OCI-LY1 (cell line): Measurements from ENCODE around the gene ELMO1.

Experiments used
- H2AFZ ChIP-seq: fragments of 200-600 bp; sonication (generic), shearing (Covaris generic); 2 replicates; pipeline ENCODE4 v1.6.0; 2014; ENCODE audit warnings: antibody characterized with exemption, mild to moderate bottlenecking, low read length
- H3F3A ChIP-seq: fragments of 200-600 bp; sonication (generic), shearing (Covaris generic); 2 replicates; pipeline ENCODE4 v1.6.0; 2014; ENCODE audit warnings: mild to moderate bottlenecking, antibody characterized with exemption, low read length, moderate library complexity; ENCODE audit not compliant: insufficient read depth
- H3K27ac ChIP-seq: fragments of 200-600 bp; sonication (generic); 2 replicates; pipeline ENCODE4 v1.5.1; 2014; ENCODE audit warnings: low read length, mixed run types, mild to moderate bottlenecking, low read depth; ENCODE audit not compliant: poor library complexity, severe bottlenecking
- H3K27me3 ChIP-seq: fragments of 200-600 bp; sonication (generic); 2 replicates; pipeline ENCODE4 v1.6.0; 2014; ENCODE audit warnings: antibody characterized with exemption, mild to moderate bottlenecking, low read length, moderate library complexity; ENCODE audit not compliant: insufficient read depth
- H3K36me3 ChIP-seq: fragments of 200-600 bp; sonication (generic); 2 replicates; pipeline ENCODE4 v1.6.1; 2014; ENCODE audit warnings: mild to moderate bottlenecking, antibody characterized with exemption, low read length, moderate library complexity, mixed read lengths; ENCODE audit not compliant: insufficient read depth
- H3K4me1 ChIP-seq: fragments of 200-600 bp; sonication (generic); 2 replicates; pipeline ENCODE4 v1.5.1; 2014; ENCODE audit warnings: mild to moderate bottlenecking, low read length, moderate library complexity; ENCODE audit not compliant: insufficient read depth, severe bottlenecking
- H3K4me2 ChIP-seq: fragments of 200-600 bp; sonication (generic), shearing (Covaris generic); 2 replicates; pipeline ENCODE4 v1.6.1; 2014; ENCODE audit warnings: low read length
- H3K4me3 ChIP-seq: fragments of 200-600 bp; sonication (generic); 2 replicates; pipeline ENCODE4 v1.5.1; 2014; ENCODE audit warnings: low read length, low read depth, mild to moderate bottlenecking, mixed read lengths; ENCODE audit not compliant: poor library complexity, severe bottlenecking
- H3K79me2 ChIP-seq: fragments of 200-600 bp; shearing (Covaris generic); 2 replicates; pipeline ENCODE4 v1.6.1; 2016; ENCODE audit warnings: mixed run types, low read length, mixed read lengths; ENCODE audit not compliant: insufficient read depth
- H3K9ac ChIP-seq: fragments of 200-600 bp; sonication (generic), shearing (Covaris generic); 2 replicates; pipeline ENCODE4 v1.6.1; 2014; ENCODE audit warnings: mild to moderate bottlenecking, low read length, mixed read lengths
- H3K9me2 ChIP-seq: fragments of 200-600 bp; sonication (generic), shearing (Covaris generic); 2 replicates; pipeline ENCODE4 v1.6.1; 2014; ENCODE audit warnings: low read depth, mild to moderate bottlenecking, low read length, mixed read lengths
- H3K9me3 ChIP-seq: fragments of 200-600 bp; shearing (Covaris generic); 2 replicates; pipeline ENCODE4 v1.6.1; 2014; ENCODE audit warnings: low read length, mixed read lengths
- H4K20me1 ChIP-seq: fragments of 200-600 bp; sonication (generic), shearing (Covaris generic); 2 replicates; pipeline ENCODE4 v1.6.0; 2016; ENCODE audit warnings: mild to moderate bottlenecking, low read length; ENCODE audit not compliant: insufficient read depth
- EZH2 ChIP-seq: fragments of 200-600 bp; sonication (generic), shearing (Covaris generic); IDR thresholded peaks from 2 replicates; pipeline ENCODE4 v1.8.0; 2017; ENCODE audit warnings: borderline replicate concordance, mixed run types, mild to moderate bottlenecking, antibody characterized with exemption, low read length, moderate library complexity, mixed read lengths
- TF ChIP-seq, protein P1 (sequence below): fragments of 200-600 bp; sonication (generic), shearing (Covaris generic); IDR thresholded peaks from 2 replicates; pipeline ENCODE4 v1.5.1; 2017; ENCODE audit warnings: mild to moderate bottlenecking, antibody characterized with exemption, low read length, moderate library complexity, mixed read lengths

Gene ELMO1

DNA sequence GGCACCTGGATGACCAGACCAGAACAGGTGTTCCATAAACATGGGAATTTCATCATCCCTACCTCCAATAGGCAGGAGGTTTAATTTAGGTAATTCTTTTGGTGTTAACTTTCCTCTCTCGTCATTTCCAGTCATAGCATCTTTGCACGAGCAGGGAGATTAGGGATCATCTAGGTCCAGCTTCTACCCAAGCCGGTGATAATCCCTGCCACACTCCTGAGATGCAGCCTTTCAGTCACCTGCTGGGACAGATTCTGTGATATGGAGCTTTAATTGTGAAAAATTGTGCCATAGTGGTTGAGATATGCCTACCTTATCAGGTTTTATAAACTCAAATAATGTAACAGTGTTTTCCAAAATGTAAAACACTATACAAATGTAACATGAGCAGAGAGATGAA, 532.5 kb downstream of the ELMO1 start:
- Histone ChIP-seq H2AFZ (no peak overlapping the region), H4K20me1 (no peaks in the 10 kb centered on the region), H3K4me3 (no peak overlapping the region), H3F3A (no peaks in the 10 kb centered on the region), H3K27ac (no peak overlapping the region), H3K9me2 (no peaks in the 10 kb centered on the region), H3K4me1 (no peaks in the 10 kb centered on the region), H3K9ac (no peak overlapping the region), H3K27me3 (no peaks in the 10 kb centered on the region), H3K9me3 (no peaks in the 10 kb centered on the region), H3K4me2 (no peak overlapping the region), H3K79me2 (no peaks in the 10 kb centered on the region), H3K36me3 (peaks cover 15% of the 10 kb centered on the region; the same call in 1 of the 2 replicates)
- TF ChIP-seq, protein P1, sequence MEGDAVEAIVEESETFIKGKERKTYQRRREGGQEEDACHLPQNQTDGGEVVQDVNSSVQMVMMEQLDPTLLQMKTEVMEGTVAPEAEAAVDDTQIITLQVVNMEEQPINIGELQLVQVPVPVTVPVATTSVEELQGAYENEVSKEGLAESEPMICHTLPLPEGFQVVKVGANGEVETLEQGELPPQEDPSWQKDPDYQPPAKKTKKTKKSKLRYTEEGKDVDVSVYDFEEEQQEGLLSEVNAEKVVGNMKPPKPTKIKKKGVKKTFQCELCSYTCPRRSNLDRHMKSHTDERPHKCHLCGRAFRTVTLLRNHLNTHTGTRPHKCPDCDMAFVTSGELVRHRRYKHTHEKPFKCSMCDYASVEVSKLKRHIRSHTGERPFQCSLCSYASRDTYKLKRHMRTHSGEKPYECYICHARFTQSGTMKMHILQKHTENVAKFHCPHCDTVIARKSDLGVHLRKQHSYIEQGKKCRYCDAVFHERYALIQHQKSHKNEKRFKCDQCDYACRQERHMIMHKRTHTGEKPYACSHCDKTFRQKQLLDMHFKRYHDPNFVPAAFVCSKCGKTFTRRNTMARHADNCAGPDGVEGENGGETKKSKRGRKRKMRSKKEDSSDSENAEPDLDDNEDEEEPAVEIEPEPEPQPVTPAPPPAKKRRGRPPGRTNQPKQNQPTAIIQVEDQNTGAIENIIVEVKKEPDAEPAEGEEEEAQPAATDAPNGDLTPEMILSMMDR = no peak
- TF ChIP-seq EZH2 = no peak

DNA sequence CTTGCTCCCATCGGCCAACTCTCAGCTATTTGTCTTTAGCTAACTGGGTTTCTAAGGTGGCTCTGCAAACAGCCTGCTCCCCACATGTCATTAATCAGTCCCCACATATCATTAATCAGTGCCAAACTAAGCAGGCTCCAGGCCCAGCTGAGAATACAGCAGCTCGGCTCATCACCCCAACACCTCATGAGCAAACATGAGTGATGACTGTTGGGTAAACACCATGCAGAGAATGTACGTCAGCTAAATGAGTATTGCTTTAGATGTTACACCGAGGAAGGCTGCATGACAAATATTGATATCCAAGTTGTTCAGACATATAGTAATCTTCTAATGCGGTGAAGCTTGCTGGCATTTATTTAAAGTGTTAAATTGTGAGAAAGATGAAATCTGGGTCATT, 536.9 kb downstream of the ELMO1 start:
- H4K20me1 ChIP-seq = no peaks in the 10 kb centered on the region
- no peak overlapping the region for H3K27ac ChIP-seq
- no peaks in the 10 kb centered on the region for H3K4me1 ChIP-seq
- H3K9me3 ChIP-seq = no peaks in the 10 kb centered on the region
- H3K9ac ChIP-seq = no peak overlapping the region
- no peak overlapping the region for H3K4me3 ChIP-seq
- no peaks in the 10 kb centered on the region for H3F3A ChIP-seq
- no peaks in the 10 kb centered on the region for H3K27me3 ChIP-seq
- H3K4me2 ChIP-seq = no peak overlapping the region
- no peak overlapping the region for H2AFZ ChIP-seq
- peaks cover 32% of the 10 kb centered on the region; the same call in 1 of the 2 replicates for H3K36me3 ChIP-seq
- no peaks in the 10 kb centered on the region for H3K79me2 ChIP-seq
- no peaks in the 10 kb centered on the region for H3K9me2 ChIP-seq
- TF ChIP-seq, protein P1 = no peak
- no peak for TF ChIP-seq EZH2

DNA sequence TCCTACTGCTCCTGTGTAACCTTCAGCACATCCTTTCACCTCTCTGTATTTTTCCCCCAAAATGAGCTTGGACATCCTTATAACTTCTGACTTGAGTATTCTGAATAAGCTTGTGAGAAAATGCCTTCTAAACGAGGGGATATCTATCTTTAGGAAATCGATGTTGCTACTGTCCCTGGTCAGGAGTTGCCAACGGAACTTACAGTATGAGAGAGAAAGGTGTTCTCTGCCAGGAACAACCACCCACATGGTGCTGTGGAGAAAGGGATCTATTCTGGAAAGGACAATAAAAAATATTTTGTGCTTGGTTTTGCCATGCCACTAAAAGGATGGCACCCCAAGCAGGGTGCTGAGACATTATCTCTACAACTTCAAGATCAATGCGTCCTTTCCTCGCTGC, 537.8 kb downstream of the ELMO1 start:
- Histone ChIP-seq H3K4me2 (no peak overlapping the region), H3K9ac (no peak overlapping the region), H3K4me3 (no peak overlapping the region), H3K36me3 (peaks cover 33% of the 10 kb centered on the region; the same call in 1 of the 2 replicates), H3K27ac (no peak overlapping the region), H3K27me3 (no peaks in the 10 kb centered on the region), H3K9me3 (no peaks in the 10 kb centered on the region), H3K9me2 (no peaks in the 10 kb centered on the region), H2AFZ (no peak overlapping the region), H3K79me2 (no peaks in the 10 kb centered on the region), H3F3A (no peaks in the 10 kb centered on the region), H3K4me1 (no peaks in the 10 kb centered on the region), H4K20me1 (no peaks in the 10 kb centered on the region)
- no peak for TF ChIP-seq EZH2
- TF ChIP-seq, protein P1 = no peak
